Stomach (tissue), 9 donors: Measurements from ENCODE around the gene LNPEP. TPM values are rescaled to one million over a fixed set of nuclear protein-coding genes. Genes with fewer than 3 reads are reported as not detected.

Source experiments
- DNase-seq, 2 donors: peaks; one replicate each; pipeline versions ENCODE4 v3.0.0 to v3.0.0-alpha.2; 2013 to 2019
- H3K27ac ChIP-seq, 5 donors: fragments of 200-600 bp in 4 of 5; sonication (generic) in 4 of 5; one replicate each; pipeline ENCODE4 v1.5.1; 2013 to 2019; ENCODE audit warnings: mild to moderate bottlenecking in 1 of 5, moderate library complexity in 1 of 5
- H3K27me3 ChIP-seq, 3 donors: fragments of 200-600 bp; sonication (generic); one replicate each; pipeline ENCODE4 v1.5.1; 2017 to 2019; ENCODE audit warnings: mixed run types in 1 of 3
- H3K36me3 ChIP-seq, 4 donors: fragments of 200-600 bp; sonication (generic); 1 replicate in 3 of 4; 2 replicates in 1 of 4; pipeline ENCODE4 v1.5.1; 2016 to 2019
- H3K4me1 ChIP-seq, 4 donors: fragments of 200-600 bp; sonication (generic); one replicate each; pipeline ENCODE4 v1.5.1; 2016 to 2019
- H3K4me3 ChIP-seq, 4 donors: fragments of 200-600 bp; sonication (generic) in 3 of 4; one replicate each; pipeline ENCODE4 v1.5.1; 2016 to 2019; ENCODE audit warnings: mild to moderate bottlenecking in 1 of 4
- H3K9me3 ChIP-seq, 4 donors: fragments of 200-600 bp; sonication (generic); one replicate each; pipeline ENCODE4 v1.5.1; 2016 to 2019
- CTCF ChIP-seq, 7 experiments: fragments of 450-650 bp in 4 of 7; fragments of 200-600 bp in 3 of 7; sonication (generic) in 3 of 7; IDR thresholded peaks; one replicate each; pipeline ENCODE4 v1.5.1; 2016 to 2019; ENCODE audit warnings: antibody characterized with exemption in 7 of 7, control low read depth in 2 of 7, mild to moderate bottlenecking in 1 of 7
- EP300 ChIP-seq: sonication (generic); formaldehyde crosslinking; IDR thresholded peaks from one replicate; pipeline ENCODE4 v1.6.1; 2017; ENCODE audit warnings: antibody characterized with exemption
- POLR2A ChIP-seq, 4 donors: fragments of 450-650 bp; IDR thresholded peaks; one replicate each; pipeline ENCODE4 v1.6.1; 2016; ENCODE audit warnings: antibody characterized with exemption in 4 of 4, control low read depth in 2 of 4, mild to moderate bottlenecking in 1 of 4, moderate library complexity in 1 of 4
- POLR2AphosphoS5 ChIP-seq, 3 donors: sonication (generic); formaldehyde crosslinking; IDR thresholded peaks; one replicate each; pipeline ENCODE4 v1.6.1; 2016; ENCODE audit warnings: antibody characterized with exemption in 3 of 3
- WGBS, 5 donors: extraction: QIAGEN DNeasy Blood & Tissue Kit in 3 of 5; methylation state at CpG; one replicate each; pipeline versions ENCODE4 v1.1.5 to v1.1.7; 2013 to 2018; 5-methylcytosine and 5-hydroxymethylcytosine counted together
- intact Hi-C: fragments of 100-400 bp; cut with DNase I; formaldehyde crosslinking; loops from one replicate; pipeline ENCODE4 v1.15.1; 2023; ENCODE audit warnings: low total_unique reads
- polyA plus RNA-seq, 3 donors: library from polyadenylated mRNA; stranded (reverse); fragments of 200-250 nt; gene quantifications; one replicate each; pipeline ENCODE4 v1.2.3, GENCODE V29; 2013
- total RNA-seq, 5 donors: library from RNA; depleted of rRNA; stranded (reverse); fragments of >200 nt; gene quantifications; one replicate each; pipeline versions ENCODE4 v1.1.0 to v1.2.3, GENCODE V29; 2014 to 2016
- donor health status: healthy with polysubstance abuse.
- donor health status: Bipolar disorder and iron deficiency.
- donor health status: healthy.

Gene LNPEP
- total and polyA plus RNA-seq, 8 donors: 2.0 to 160 (median 28.9) TPM

DNA sequence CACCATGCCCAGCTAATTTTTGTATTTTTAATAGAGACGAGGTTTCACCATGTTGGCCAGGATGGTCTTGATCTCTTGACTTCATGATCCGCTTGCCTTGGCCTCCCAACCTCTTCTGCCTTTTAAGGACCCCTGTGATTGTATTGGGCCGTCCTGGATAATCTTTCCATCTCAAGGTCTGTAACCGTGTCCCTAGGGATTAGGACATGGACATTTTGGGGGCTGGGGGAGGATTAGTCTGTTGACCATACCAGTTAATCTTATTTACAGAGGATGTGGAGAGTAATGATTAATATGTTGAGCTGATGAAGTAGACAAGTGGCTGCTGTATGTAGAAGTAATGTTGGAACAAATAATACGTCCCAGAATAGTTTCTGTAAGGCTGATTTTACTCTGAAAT lies 23.1 kb downstream of the LNPEP start:
- no peak for TF ChIP-seq EP300
- peaks cover 11 to 75% (median 43%) of the 10 kb centered on the region in 4 donors for H3K4me1 ChIP-seq
- DNase-seq: no peak
- intact Hi-C loops: no loop called here
- H3K27me3 ChIP-seq: no peaks in the 10 kb centered on the region
- H3K4me3 ChIP-seq: no peak overlapping the region
- 82 to 88% (median 83%) methylated on average over 5 of the region's 5 CpGs for WGBS, 5 donors
- H3K27ac ChIP-seq: no peak overlapping the region
- no peaks in the 10 kb centered on the region for H3K36me3 ChIP-seq
- H3K9me3 ChIP-seq: no peaks in the 10 kb centered on the region

- 74 to 89% (median 79%) methylated on average over 1 of the region's 1 CpG for WGBS, 5 donors
- Histone ChIP-seq H3K36me3 (no peaks in the 10 kb centered on the region), H3K4me3 (no peak overlapping the region), H3K27me3 (no peaks in the 10 kb centered on the region), H3K9me3 (no peaks in the 10 kb centered on the region), H3K27ac (peak overlapping the region in 1 of 5 donors; percentile 30), H3K4me1 (peaks cover 11 to 87% (median 46%) of the 10 kb centered on the region in 4 donors)
- intact Hi-C loops: no loop called here
- DNase-seq: peak in 1 of 2 donors; percentile 27
- TF ChIP-seq POLR2AphosphoS5 (IDR thresholded peaks at IDR 0.05) (no peak), POLR2A (IDR thresholded peaks at IDR 0.05) (no peak), EP300 (no peak), CTCF (IDR thresholded peaks at IDR 0.05) (no peak)
Measured at GRCh38 chr5:96961053-96961452, 25.2 kb downstream of the LNPEP start.

- Histone ChIP-seq H3K4me3 (no peak overlapping the region), H3K27ac (peak overlapping the region in 3 of 5 donors; percentile 37 to 65 (median 59)), H3K27me3 (no peaks in the 10 kb centered on the region), H3K4me1 (peaks cover 11 to 82% (median 45%) of the 10 kb centered on the region in 4 donors), H3K9me3 (no peaks in the 10 kb centered on the region), H3K36me3 (no peaks in the 10 kb centered on the region)
- intact Hi-C loops: no loop called here
- no peak for DNase-seq
- WGBS, 5 donors: 65 to 84% (median 73%) methylated on average over 4 of the region's 4 CpGs
- TF ChIP-seq EP300 (no peak), POLR2AphosphoS5 (IDR thresholded peaks at IDR 0.05) (no peak), POLR2A (IDR thresholded peaks at IDR 0.05) (no peak), CTCF (IDR thresholded peaks at IDR 0.05) (no peak)
Measured at GRCh38 chr5:96962540-96962991, 26.7 kb downstream of the LNPEP start.

DNA sequence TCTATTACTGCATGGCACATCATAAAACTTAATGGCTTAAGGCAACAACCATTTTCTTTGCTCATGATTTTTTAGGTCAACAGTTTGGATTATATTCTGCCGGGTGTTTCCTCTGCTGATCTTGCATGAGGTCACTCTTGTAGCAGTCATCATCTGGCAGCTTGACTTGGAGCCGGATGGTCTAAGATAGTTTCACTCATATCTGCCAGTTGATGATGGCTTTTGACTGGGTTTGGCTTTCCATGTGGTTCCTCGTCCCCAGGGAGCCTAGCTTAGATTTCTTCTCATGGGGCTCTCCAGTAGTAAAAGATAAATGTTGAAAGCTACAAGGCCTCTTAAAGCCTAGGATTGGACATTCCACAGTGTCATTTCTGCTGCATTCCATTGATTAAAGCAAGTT lies 27.4 kb downstream of the LNPEP start:
- TF ChIP-seq EP300 (no peak), CTCF (IDR thresholded peaks at IDR 0.05) (no peak), POLR2AphosphoS5 (IDR thresholded peaks at IDR 0.05) (no peak), POLR2A (IDR thresholded peaks at IDR 0.05) (no peak)
- intact Hi-C loops: no loop called here
- H3K4me1 ChIP-seq: peaks cover 13 to 82% (median 47%) of the 10 kb centered on the region in 4 donors
- 41 to 59% (median 45%) methylated on average over 3 of the region's 3 CpGs for WGBS, 5 donors
- peak in 1 of 2 donors; percentile 66 for DNase-seq
- H3K4me3 ChIP-seq: no peak overlapping the region
- no peaks in the 10 kb centered on the region for H3K9me3 ChIP-seq
- H3K27ac ChIP-seq: peak overlapping the region in 3 of 5 donors; percentile 49 to 65 (median 59)
- H3K27me3 ChIP-seq: no peaks in the 10 kb centered on the region
- no peaks in the 10 kb centered on the region for H3K36me3 ChIP-seq

- H3K4me1 ChIP-seq: peaks cover 10 to 84% (median 44%) of the 10 kb centered on the region in 4 donors
- DNase-seq: no peak
- TF ChIP-seq POLR2A (IDR thresholded peaks at IDR 0.05) (no peak), EP300 (no peak), POLR2AphosphoS5 (IDR thresholded peaks at IDR 0.05) (no peak), CTCF (IDR thresholded peaks at IDR 0.05) (no peak)
- 83 to 96% (median 93%) methylated on average over 4 of the region's 4 CpGs for WGBS, 5 donors
- no peaks in the 10 kb centered on the region for H3K36me3 ChIP-seq
- H3K27me3 ChIP-seq: no peaks in the 10 kb centered on the region
- H3K9me3 ChIP-seq: no peaks in the 10 kb centered on the region
- intact Hi-C loops: no loop called here
- no peak overlapping the region for H3K4me3 ChIP-seq
- H3K27ac ChIP-seq: no peak overlapping the region
Measured at GRCh38 chr5:96966801-96967200, 30.9 kb downstream of the LNPEP start.
